Upper lobe of left lung (tissue), 4 donors: Measurements from ENCODE around the gene GFER.

Experiments
- POLR2A ChIP-seq, 4 donors: fragments of 450-650 bp; IDR thresholded peaks; one replicate each; pipeline ENCODE4 v1.5.1; 2016 to 2017; ENCODE audit warnings: antibody characterized with exemption in 4 of 4, mild to moderate bottlenecking in 2 of 4
- POLR2AphosphoS5 ChIP-seq, 2 donors: sonication (generic); formaldehyde crosslinking; IDR thresholded peaks; one replicate each; pipeline ENCODE4 v1.5.1; 2017; ENCODE audit warnings: antibody characterized with exemption in 2 of 2

DNA sequence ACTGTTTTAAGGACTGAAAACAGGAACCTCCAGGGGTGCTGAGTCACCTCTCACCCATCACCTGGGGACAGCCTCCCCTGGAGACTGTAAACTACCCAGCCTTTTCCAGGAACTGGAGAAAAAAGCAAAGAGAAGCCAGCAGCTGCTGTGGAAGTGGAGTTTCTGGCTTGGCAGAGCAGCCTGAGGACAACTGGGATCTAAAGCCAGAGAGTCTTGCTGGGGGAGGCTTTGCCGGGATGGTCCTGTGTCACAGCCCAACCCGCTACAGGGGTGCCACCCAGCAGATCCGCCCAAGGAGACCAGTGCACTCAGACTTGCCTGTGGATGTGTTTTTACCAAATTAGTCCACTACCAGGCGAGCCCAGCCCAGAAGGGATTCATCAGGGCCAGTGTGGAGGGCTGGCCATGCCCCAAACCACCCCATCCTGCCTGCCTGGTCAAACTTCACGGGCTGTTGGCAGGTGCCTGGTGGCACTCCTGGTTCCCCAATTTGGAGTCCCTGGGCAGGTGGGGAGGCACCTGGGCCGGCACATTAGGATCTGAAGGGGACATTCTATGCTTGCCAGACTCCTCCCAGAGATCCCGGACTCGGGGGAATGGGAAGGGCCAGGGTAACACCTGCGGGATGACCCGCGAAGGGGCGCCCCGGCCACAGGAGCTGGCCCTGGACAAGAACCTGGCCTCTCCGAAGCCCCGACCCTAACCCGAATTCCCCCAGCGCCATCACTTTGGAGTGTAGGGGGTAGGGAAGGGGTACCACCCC is 41.8 kb upstream of the GFER start:
- TF ChIP-seq POLR2A (IDR thresholded peaks at IDR 0.05) (no peak), POLR2AphosphoS5 (IDR thresholded peaks at IDR 0.05) (no peak)
